Measurements from ENCODE around the gene EGFR.

GRCh38 chr7:55230014-55230413, 211.2 kb downstream of the EGFR start:
- TF ChIP-seq CTCF (IDR thresholded peaks at IDR 0.05) (no peak), POLR2A (IDR thresholded peaks at IDR 0.05) (no peak)

Data from right lobe of liver (tissue), 4 donors.